Adrenal gland (tissue), 5 donors: ENCODE results near the gene TMEM135.

Source experiments
- CTCF ChIP-seq, 6 experiments: fragments of 450-650 bp in 4 of 6; fragments of 200-600 bp in 2 of 6; sonication (generic) in 1 of 6; IDR thresholded peaks; 1 replicate in 5 of 6; 2 replicates in 1 of 6; pipeline versions ENCODE4 v1.5.1 to v1.8.0; 2016 to 2021; ENCODE audit warnings: antibody characterized with exemption in 6 of 6, mild to moderate bottlenecking in 2 of 6, moderate library complexity in 1 of 6
- POLR2A ChIP-seq, 2 donors: fragments of 450-650 bp; IDR thresholded peaks; one replicate each; pipeline ENCODE4 v1.6.1; 2017; ENCODE audit warnings: antibody characterized with exemption in 2 of 2, mild to moderate bottlenecking in 2 of 2, moderate library complexity in 1 of 2
- donor health status: DM: no; HTN: no; CAD: no.

GRCh38 chr11:87325490-87325872, 287.7 kb downstream of the TMEM135 start:
- TF ChIP-seq POLR2A (IDR thresholded peaks at IDR 0.05) (no peak), CTCF (IDR thresholded peaks at IDR 0.05) (no peak)
